Activated CD8-positive, alpha-beta memory T cell treated with anti-CD3 and anti-CD28 coated beads, Interleukin-2, amount 50 U/mL, for 48 hours (primary cell): ENCODE results near the gene TNS4.

Experiments
- DNase-seq: peaks from one replicate; pipeline ENCODE4 v3.0.0-alpha.2; 2020

The TNS4 gene

GRCh38 chr17:40487371-40488020, 13.9 kb downstream of the TNS4 start:
- no peak for DNase-seq

DNA sequence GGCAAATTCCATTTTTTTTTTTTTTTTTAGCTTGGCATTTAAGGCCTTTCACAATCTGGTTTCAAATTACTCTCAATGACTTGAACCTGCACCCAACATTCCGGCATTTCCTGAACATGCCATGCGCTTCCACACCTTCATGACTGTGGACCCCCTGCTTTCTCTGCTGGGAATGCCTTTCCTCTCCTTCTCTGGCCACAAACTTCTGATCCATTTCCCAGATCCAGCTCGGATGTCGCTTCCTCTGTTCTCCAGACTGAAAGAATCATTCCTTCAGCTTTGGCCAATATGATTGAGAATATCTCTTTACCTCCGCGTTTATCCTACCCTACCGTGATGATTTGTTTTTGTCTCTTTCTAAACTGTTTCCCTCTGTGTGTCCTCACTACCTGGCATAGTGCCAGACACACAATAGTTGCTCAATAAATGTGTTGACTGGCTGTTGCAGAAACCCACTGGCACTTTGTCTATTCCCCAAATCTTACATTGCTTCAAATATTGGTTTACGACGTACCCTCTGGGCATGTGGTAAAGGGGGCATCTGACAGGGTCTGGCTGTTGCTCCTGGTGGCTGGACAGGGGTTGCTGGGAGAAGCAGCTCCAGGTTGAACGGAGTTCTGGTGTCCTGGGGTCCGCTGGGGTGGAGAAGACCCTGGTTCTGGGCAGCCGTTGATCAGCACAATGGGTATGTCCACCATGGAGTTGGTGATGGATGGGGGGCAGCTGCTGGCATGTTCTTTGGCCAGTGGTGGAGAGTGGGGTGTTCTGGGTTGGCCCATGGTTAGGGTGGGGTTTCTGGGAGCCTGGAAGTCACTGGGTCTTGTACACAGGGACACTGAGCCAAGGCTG, 14.7 kb downstream of the TNS4 start:
- no peak for DNase-seq

GRCh38 chr17:40485851-40486521, 15.4 kb downstream of the TNS4 start:
- DNase-seq = no peak

DNA sequence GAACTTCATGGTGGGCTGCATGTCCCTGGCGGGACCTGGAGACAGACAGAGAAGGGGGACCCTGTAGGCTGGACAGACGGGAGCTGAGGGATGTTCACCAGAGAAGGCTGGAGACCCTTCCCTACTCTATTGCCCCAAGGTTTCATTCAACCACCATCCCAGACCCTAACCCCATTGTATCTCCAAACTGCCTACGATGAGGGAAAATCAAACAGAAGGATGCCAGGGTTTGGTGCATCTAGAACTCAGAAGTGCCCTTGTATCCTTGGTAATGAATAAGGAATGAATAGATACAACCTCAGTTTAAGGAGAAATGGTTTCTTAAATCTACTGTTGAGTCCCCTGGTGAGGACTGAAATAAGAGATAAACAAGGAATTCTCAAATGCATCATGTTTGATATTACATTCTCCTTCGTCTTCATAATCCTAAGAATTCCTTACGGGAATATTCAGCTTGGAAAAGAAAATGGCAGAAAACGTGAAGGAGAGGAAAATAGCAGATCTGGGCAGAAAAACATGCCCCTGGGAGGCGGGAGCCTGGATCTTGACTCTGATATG, 16.4 kb downstream of the TNS4 start:
- no peak for DNase-seq

GRCh38 chr17:40484285-40484972, 17.0 kb downstream of the TNS4 start:
- DNase-seq = no peak

DNA sequence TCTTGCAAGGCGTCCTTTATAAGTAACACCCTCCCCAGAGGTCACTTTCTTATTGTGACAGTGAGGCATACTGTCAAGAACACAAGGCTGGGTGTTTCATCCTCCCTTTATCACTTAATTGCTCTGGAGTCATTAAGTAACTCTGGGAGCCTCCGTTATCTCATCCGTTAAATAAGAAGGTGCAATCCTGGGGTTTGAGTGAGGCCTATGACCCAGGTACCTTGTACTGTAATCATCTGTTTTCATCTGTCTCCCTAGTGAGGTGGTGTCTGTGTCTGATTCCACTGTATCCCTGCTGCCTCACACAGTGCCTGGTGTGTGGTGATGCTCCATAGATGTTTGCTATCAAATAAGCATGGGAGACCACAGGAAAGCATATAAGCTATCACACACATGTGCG, 17.7 kb downstream of the TNS4 start:
- no peak for DNase-seq

DNA sequence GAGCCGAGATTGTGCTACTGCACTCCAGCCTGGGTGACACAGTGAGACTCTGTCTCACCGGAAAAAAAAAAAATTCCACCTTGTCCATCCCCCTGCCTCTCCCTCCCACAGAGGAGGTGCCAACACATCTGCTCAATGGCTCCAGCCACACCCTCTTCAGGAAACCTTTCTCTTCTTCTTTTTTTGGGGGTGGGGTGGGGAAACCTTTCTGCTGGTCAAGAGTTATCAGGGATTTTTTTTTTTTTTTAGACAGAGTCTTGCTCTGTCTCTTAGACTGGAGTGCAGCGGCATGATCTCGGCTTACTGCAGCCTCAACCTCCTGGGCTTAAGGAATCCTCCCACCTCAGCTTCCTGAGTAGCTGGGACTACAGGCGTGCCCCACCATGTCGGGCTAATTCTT, 18.7 kb downstream of the TNS4 start:
- no peak for DNase-seq

GRCh38 chr17:40481106-40481505, 20.3 kb downstream of the TNS4 start:
- DNase-seq = no peak

DNA sequence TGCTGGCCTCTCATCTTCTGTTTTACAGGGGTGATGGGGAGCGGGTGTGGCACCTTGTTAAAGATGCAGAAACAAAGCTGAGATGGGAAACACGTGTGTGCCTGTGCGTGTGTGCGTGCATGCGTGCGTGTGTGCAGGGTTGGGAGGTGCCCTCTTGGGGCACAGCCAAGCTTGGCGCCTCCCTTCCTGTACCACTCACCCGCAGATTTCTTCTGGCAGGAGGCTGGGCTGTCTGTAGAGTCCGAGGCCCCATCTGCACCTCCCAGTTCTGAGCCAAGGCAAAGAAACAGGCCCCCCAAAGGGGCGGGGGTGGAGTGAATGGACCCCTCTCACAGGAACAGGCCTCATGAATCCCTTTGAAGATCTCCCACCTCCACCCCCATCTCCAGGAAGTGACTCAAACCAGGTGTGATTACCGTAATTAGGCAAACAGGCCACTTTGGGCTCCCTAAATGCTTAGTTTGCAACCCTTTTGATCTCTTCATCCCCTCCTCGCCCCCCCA, 20.9 kb downstream of the TNS4 start:
- peak; percentile 90 for DNase-seq

- no peak for DNase-seq
These were observed 21.5 kb downstream of the TNS4 start for GRCh38 chr17:40479754-40480480.

DNA sequence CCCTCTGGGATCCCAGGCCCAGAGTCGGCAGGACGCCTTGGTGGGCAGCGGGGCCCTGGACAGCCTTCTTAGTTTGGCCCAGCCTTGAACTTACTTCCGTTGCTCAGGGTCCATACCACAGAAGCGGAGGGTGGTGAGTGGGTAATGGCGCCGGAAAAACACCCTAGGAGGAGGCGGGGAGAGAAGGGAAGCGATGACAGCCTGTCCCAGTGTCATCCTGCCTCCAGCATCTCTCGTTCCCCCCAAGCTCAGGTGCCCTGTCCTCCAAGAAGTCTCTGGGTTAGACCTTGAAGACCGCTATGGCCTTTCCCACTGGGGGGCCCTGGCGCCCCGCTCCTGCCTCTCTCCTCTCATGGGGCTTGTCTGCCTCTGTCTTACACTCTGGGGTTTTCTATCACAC, 22.9 kb downstream of the TNS4 start:
- no peak for DNase-seq

DNA sequence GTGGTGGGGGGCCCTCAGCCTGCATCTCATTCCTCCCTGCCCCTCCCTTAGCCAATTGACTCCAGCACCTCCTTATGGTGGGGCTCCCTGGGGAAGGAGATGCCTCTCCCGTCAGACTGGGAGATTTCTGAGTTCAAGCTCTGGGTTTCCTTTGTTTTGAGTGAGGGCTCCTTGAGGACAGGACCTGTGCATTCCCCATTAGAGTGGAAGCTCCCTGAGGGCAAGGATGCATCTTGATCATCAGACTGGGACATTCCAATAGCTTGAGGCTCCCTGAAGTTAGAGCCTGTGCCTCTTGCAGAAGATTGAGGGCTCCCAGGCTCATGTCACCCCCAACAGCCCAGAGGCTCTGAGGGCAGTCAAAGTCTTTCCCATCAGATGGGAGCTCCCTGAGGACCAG, 23.6 kb downstream of the TNS4 start:
- no peak for DNase-seq

DNA sequence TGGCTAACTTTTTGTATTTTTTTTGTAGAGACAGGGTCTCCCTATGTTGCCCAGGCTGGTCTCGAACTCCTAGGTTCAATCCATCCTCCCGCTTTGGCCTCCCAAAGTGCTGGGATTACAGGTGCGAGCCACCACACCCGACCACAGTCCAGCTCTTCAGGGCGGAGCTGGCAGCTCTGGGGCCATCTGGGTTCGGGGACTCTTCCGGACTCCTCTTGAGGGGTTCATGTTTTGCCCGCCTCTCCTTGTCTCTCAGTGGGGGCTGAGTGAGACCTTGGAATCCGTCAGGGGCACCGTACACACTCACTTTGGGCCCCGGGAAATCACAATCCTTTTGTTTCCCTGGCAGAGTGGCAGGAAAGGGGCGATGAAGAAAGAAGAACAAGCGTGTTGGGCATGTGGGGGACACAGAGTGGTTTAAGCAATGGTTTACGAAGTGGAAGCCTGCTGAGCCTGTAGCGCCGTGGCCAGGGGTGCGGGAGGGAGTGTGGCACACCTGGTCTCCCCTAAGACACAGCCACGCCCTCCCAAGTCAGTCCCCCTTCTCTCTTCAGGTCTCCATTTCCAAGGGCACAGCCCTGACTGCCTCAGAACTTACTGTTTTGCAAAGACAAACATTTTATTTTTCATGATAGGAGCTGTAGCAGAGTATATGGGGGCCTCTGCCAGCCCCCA, 26.1 kb downstream of the TNS4 start:
- no peak for DNase-seq

DNA sequence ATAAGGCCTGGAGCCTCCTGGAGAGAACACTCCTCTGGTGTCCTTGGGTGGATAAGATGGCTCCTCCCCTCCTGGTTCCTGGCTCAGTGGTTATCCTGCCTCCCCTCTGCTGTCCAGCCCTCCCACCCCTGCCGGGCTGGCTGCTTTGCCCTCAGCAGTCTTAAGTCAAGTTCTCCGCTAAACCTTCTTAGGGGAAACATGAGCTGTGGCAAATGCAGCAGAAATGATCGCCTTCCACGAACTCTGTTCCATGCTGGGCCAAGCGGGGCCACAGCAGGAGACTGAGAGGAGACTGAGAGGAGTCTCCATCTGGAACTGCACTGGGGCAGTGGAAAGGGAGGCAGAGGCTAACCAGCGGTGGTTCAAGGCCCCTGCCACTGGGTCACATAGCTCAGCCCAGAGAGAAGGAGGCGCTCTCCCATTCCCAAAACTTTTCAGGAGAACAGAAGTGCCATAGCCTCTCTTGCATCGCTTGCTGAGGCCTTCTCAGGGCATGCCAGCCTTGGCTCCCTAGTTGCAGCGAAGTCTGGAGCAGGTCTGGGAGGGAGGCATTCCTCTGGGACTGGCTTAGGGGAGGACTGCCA, 26.9 kb downstream of the TNS4 start:
- no peak for DNase-seq

DNA sequence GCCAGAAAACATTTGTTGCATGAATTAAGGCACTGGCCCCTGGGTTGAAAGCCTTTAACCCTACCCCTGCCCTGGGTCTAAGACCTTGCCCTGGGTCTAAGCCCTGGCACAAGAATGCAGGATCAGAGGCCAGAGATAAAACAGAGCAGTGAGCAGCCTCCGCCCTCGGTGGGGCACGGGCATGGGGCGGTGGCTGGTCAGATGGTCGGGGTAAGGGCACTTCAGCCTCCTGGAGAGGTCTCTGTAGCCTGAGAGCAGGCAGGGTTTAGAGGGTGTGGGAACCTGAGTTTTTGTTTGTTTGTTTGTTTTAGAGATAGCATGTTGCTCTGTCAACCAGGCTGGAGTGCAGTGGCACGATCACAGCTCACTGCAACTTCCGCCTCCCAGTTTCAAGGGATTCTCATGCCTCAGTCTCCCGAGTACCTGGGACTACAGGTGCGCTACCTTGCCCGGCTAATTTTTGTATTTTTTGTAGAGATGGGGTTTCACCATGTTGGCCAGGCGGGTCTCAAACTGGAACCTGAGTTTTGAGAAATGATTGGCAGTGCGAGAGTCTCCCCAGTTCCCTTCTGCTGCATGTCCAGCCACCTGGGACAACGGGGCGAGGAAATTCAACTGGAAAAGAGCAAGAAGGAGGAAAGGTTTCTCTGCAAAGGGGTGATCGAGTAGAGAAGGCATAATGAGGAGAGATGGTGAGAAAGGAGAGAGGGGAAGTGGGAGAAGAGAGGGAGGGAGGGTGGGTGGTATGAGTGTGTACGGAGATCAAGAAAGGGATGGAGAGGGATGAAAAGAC, 27.7 kb downstream of the TNS4 start:
- no peak for DNase-seq

DNA sequence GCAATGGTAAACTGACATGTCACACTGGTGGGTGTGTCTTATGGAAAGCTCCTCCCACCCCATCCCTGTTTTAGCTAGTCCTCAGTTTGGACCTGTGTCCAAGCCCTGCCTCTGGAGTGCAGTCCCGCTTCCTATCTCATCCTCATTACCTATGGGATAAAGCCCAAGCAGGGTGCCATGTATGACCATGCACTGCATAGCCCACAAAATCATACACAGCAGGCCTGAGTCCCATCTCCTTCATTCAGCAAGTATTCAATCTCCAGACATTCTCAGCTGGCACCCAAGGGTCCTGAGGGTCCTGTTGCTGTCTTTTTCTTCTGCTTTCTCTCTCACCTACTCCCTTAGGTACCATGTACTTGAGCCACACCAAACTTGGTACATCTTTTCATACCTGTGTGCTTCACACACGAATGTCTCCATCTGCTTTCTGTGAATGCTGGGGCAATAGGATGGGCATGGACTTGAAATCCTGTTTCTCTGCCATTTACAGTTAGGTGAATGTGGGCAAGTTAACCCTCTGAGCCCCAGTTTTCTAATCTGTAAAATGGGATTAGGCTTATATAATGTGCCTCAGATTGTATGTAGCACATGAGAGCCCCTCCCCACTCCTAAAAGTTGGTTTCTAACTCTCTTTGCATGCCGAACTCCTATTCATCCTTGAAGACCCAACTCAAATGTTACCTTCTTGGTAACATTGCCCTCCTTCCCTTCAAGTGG, 28.5 kb downstream of the TNS4 start:
- no peak for DNase-seq

DNA sequence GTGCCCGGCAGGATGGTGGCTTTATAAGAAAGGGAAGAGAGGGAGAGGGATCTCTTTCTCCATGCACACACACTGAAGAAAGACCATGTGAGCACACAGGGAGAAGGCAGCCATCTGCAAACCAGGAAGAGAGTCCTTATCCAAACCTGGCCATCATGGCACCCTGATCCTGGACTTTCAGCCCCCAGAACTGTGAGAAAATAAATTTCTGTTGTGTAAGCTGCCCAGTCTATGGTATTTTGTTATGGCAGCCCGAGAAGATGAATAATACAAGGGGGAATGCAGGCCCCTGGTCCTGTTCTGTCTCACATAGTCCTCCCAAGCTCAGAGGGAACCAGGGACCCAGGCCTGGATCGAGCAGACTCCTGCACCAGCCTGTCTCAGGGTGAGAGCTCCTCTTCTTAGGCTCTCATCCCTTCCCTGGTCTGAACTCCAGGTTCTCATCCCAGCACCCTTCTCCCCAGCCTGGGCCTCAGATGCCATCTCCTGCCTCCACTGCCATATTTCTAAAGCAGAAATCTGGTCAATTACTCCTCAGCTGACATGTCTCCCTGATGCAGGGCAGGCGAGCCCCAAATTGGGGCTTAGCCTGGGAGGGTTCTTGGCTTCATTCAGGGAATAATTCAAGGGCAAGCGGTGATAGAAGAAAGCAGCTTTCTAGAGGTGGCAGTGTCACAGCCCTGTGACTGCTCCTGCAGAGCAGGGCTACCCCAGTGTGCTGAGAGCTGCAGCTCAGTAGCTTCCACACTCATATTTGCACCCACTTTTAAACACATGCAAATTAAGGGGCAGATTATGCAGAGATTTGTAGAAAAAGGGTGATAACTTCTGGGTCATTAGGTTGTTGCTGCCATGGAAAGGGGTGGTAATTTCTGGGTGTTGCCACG, 29.3 kb downstream of the TNS4 start:
- DNase-seq = no peak
